GM19372 (cell line): Measurements from ENCODE around the gene NAGA.

ENCODE experiments used
- ATAC-seq: cut with Tn5 transposase; IDR thresholded peaks from one replicate; pipeline ENCODE4 v1.9.1; 2021; ENCODE audit warnings: mild to moderate bottlenecking, low read depth, moderate library complexity; ENCODE audit not compliant: unreplicated experiment

Gene NAGA

GRCh38 chr22:42052765-42053164 is 17.8 kb downstream of the NAGA start:
- no peak for ATAC-seq

DNA sequence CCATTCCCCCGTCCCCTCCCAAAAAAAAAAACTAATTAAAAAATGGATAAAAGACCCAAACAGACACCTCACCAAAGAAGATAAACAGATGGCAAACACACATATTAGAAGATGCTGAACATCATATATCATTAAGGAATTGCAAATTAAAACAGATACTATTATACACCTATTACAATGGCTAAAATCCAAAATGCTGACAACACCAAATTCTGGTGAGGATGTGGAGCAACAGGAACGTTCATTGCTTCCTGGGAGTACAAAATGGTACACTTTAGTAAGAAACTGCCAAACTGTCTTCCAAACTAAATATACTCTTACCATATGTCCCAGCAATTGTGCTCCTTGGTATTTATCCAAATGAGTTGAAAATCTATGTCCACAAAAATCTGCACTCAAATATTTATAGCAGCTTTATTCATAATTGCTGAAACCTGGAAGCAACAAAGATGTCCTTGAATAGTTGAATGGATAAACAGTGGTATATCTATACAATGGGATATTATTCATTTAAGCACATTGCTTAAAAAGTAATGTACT is 19.9 kb downstream of the NAGA start:
- no peak for ATAC-seq

GRCh38 chr22:42041784-42042183 is 28.8 kb downstream of the NAGA start:
- no peak for ATAC-seq

DNA sequence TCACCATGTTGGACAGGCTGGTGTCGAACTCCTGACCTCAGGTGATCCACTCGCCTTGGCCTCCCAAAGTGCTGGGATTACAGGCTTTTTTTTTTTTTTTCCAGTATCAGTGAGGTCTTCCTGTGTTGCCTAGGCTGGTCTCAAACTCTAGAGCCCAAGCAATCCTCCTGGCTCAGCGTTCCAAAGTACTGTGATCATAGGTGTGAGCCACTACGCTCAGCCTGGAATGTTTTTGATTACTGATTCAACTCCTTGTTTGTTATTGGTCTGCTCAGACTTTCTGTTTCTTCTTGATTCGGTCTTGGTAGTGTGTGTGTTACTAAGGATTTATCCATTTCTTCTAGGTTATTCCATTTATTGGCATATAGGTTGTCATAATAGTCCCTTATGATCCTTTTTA is 31.3 kb downstream of the NAGA start:
- no peak for ATAC-seq

GRCh38 chr22:42035256-42035655 is 35.4 kb downstream of the NAGA start:
- no peak for ATAC-seq

DNA sequence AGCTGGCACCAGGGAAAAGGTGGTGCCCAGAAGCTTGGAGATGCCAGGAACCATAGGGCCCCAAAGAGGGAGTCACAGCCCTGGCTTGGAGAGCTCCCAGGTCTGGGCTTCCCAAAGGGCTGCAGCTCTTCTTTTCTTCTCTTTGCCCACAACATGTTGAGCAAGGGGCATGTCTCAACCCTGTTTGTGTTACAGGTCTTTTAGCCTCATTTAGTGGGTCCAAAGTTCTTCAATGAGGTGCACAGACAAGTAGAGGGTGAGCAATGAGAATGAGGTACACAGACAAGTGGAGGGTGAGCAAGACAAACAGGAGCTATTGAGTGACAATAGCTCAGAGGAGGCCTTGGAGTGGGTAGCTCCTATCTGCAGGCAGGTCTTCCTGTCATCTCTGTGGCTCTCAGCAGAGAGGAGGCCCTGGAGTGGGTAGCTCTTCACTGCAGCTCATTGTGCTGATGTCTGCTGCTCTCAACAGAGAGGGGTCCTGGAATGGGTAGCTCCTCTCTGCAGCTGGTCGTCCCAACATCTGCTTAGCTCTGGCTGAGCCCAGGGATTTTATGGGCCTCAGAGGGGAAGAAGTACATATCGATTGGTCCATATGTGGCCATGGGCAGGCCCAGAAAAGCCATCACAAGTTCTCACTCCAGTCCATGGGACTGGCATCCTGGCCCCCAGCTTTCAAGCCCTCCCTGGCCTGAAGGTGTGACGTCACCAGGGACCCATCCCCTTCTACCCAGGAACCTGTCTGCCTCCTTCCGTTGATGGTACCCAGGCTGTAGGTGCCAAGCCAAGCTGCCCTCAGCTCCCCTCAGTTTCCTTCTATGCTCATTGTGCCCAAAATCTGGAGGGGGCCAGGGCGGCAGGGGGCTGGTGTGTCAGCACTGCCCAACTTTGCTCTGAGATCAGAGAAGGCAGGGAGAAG is 37.1 kb downstream of the NAGA start:
- no peak for ATAC-seq

DNA sequence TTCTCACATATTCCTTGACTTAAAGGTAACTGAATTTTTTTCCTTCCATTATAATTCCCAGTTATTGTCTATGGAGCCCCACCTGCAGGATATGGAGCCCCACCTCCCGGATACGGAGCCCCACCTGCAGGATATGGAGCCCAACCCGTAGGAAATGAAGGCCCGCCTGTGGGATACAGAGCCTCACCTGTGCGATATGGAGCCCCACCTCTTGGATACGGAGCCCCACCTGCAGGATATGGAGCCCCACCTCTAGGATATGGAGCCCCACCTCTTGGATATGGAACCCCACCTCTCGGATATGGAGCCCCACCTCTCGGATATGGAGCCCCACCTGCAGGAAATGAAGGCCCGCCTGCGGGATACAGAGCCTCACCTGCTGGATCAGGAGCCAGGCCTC is 43.9 kb downstream of the NAGA start:
- no peak for ATAC-seq

GRCh38 chr22:42025421-42025820 is 45.2 kb downstream of the NAGA start:
- ATAC-seq, result no peak

DNA sequence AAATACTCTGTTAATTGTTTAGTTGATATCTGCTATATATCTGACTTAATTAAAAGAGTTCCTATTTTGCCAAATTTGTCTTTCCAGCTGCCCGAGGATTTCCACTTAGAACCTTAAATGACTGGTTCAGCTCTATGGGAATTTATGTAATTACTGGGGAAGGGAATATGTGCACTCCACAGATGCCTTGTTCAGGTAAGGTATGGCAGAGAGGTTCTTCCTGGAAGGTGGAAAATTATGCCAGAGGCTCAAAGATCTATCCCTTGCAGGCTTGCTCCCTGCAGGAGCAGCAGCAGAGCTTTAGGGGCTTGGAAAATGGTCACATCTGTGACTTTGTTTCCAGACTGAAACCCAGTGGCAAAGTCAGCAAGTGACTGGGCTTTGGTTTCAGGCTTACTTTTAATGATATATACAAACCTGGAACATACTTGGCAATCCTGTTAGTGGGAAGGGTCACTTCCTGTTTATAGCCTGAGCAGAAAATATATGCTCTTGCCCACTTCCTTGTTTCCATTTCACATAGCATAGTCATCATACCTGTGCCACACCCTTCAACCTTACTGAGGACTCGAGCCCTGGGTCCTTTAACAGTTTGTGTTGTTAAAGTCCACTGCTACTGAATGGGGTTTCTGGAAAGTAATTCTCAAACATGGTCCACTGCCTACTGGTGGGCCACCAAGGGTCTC is 48.3 kb downstream of the NAGA start:
- no peak for ATAC-seq

DNA sequence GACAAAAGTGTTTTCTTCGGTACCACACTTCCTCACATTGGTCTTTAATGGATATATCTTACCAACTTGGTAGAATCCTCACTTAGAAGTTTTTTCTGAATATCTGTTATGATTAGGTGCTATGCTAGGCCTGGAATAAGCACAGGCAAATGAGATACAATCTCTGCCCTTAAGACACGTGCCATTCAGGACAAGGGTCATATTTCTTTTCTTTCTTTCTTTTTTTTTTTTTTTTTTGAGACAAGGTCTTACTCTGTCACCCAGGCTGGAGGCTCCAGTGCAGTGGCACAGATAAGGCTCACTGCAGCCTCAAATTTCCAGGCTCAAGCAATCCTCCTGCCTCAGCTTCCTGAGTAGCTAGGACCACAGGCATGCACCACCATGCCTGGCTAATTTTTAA is 49.0 kb downstream of the NAGA start:
- no peak for ATAC-seq

DNA sequence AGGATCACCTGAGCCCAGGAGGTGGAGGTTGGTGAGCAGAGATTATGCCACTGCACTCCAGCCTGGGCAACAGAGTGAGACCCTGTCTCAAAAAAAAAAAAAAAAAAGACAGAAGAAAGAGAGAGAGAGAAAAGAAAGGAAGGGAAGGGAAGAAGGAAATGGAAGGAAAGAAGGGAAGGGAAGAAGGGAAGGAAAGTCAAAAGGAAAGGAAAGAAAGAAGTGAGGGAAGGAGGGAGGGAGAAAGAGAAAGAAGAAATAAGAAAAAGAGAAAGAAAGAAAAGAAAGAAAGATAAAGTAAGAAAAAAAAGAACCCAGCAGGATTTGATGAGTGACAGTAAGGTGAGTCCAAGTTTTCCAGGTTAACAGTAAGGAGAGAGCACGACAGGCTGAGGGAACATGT is 52.4 kb downstream of the NAGA start:
- no peak for ATAC-seq

- no peak for ATAC-seq
These were observed 54.5 kb downstream of the NAGA start for GRCh38 chr22:42016111-42016510.

DNA sequence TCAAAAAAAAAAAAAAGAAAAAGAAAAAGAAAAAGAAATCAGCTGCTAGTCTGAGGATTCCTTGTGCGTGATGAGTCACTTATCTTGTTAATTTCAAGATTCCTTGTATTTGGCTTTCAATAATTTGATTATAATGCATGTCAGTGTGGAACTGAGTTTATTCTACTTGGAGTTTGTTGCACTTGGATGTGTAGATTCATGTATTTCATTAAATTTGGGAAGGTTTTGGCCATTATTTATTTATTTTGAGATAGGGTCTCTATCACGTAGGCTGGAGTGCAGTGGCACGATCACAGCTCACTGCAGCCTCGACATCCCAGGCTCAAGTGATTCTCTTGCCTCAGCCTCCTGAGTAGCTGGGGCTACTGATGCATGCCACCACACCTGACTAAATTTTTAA is 57.2 kb downstream of the NAGA start:
- no peak for ATAC-seq

GRCh38 chr22:42010778-42011177 is 59.8 kb downstream of the NAGA start:
- ATAC-seq, result no peak
